Stimulated activated CD4-positive, alpha-beta T cell treated with anti-CD3 and anti-CD28 coated beads, Interleukin-15, amount 100 ng/mL, for 48 hours (primary cell): Measurements from ENCODE around the gene CCM2.
"Not testable (repeated sequence)": the region's sequence is repeated elsewhere in the genome, so short reads cannot be mapped to it uniquely, and the experiment has no call there.

ENCODE experiments used
- DNase-seq, 2 donors: peaks; one replicate each; pipeline ENCODE4 v3.0.0-alpha.2; 2020; ENCODE audit warnings: low read depth in 2 of 2

Gene CCM2

DNA sequence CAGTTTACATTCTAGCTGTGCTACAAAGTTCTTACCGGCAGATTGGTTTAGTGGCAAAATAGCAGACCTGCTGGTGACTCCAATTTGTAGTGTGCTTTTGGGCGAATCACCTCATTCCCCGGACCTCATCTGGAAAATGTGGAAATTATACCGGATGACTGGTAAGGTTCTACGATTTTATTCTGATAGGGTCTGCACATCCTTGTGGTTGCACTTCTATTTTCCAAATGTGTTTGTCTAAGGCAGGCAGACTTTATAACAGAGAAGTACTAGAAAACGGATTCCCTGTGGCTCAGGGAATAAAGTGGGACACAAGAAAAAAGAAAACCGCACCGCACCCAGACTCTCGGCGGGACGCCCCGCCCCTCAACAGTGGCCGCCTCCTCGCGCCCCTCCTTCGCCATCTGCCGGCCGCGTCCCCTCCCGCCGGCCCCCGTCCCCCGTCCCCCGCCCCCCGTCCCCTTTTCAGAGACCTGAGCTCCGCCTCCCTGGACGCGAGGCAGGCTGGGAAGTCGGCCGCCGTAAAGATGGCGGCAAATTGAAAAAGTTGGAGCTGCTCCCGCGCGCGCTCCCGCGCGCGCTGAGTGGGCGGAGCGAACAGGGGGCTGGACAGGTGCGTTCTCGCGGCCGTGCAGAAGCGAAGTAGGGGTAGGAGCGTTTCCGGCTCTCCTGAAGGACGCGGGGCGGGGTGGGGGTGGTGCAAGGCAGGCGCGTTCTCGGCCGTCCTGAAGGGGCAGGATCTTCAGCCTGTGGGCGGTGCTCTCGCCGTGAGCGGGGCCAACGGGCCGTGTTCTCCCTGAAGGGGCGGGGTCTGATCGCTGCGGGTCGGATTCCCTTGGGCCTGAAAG, 532 bp upstream of the CCM2 start:
- DNase-seq: peak; percentile 100

DNA sequence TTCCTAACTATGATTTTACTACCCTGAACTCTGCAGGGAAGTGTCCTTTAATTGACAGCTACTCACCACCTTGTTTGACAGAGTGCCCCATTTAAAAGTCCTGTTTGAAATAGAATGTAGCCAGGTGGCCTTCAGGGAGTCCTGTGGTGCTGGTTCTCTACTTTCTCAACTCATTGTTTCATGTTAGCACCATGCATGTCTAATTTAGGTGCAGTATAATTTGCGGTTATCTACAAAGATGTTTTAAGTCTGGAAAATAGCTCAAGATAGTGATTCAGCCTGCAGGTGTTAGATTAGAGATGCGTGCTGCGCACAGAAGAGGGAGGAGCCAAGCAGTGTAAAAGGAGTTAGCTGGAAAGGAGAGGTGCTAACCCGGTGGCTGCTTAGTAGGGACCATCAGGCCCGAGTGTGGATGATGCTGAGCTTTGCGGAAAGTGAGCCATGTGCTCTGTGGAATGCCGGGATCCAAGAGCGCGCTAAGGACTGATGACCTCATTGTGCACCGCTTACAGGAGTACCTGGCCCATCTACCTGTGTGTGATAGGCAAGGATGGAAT, 1.2 kb downstream of the CCM2 start:
- DNase-seq: peak in 1 of 2 donors; percentile 58

- no peak for DNase-seq
Observed at GRCh38 chr7:45001826-45002225, 1.8 kb downstream of the CCM2 start.

GRCh38 chr7:45003789-45004188, 3.8 kb downstream of the CCM2 start:
- DNase-seq: no peak

- no peak for DNase-seq
Observed at GRCh38 chr7:45007106-45007505, 7.1 kb downstream of the CCM2 start.

DNA sequence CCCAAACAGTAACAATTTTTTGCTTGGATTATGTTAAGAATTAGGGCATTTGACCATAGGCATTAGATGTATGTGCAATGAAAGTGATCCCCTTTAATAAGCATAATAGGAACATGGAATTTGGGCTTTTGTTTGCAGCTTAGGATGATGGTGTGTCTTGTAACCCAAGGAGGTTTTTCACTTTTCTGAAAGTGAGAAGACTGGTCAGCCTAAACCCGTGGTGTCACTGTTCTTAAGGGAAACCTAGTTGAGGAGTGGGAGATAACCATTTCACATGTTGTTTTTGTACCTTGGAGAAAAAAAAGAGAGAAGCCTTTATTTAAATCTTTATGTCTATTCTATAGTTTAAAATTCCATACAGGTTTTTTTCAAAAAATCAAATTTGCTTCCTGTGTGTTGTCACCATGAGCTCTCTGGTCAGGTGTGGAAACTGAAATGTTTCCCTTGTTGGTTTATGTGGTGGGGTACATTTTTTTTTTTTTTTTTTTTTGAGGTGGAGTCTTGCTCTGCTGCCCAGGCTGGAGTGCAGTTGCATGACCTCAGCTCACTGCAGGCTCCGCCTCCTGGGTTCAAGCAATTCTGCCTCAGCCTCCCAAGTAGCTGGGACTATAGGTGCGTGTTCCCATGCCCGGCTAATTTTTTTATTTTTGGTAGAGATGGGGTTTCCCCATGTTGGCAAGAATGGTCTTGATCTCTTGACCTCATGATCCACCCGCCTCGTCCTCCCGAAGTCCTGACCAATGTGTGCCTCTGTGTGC, 7.7 kb downstream of the CCM2 start:
- no peak for DNase-seq

- no peak for DNase-seq
Observed at GRCh38 chr7:45013465-45013967, 13.5 kb downstream of the CCM2 start.

DNA sequence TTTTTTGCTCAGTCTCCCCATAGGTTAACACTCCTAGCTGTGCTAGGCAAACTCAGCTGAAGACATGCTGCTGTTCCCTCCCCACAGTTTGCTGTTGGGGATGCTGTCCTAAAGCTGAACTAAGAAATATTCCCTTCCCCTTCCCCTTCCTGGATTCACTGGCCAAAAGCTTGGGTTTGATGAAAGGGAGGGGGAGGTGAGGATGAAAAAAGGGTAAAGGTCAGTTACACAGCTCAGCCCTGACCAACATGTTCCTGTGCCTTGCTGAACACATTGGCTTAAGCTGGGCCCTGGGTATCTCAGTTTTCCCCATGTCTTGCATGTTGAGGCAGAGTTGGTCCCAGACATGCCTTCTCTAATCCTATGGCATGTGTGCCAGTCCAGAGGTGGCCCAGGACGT, 15.3 kb downstream of the CCM2 start:
- DNase-seq: no peak

DNA sequence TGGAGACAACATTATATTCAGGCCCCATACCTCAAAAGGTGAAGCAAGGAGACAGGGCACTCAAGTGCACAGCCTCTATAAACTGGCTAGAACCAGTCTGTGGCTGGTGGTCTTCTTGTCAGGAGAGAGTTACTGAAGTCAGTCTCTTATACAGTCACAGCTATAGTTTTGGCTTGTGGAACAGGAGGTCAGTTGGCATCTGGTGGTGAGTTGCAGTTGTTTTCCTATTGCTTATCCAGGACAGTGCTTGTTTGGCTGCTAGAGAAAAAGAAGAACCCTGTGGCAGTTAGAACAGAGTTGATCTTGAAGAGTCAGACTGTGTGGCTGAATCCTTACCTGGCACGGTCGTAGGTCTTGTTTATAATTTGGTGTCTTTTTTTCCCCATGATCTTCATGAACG, 17.3 kb downstream of the CCM2 start:
- DNase-seq: no peak

- DNase-seq: no peak
Observed at GRCh38 chr7:45020915-45021314, 20.9 kb downstream of the CCM2 start.

GRCh38 chr7:45021604-45022296, 21.7 kb downstream of the CCM2 start:
- no peak for DNase-seq

GRCh38 chr7:45024126-45024744, 24.2 kb downstream of the CCM2 start:
- DNase-seq: no peak

GRCh38 chr7:45025473-45025872, 25.5 kb downstream of the CCM2 start:
- DNase-seq: not testable (repeated sequence)

- no peak for DNase-seq
Observed at GRCh38 chr7:45026013-45026412, 26.0 kb downstream of the CCM2 start.

DNA sequence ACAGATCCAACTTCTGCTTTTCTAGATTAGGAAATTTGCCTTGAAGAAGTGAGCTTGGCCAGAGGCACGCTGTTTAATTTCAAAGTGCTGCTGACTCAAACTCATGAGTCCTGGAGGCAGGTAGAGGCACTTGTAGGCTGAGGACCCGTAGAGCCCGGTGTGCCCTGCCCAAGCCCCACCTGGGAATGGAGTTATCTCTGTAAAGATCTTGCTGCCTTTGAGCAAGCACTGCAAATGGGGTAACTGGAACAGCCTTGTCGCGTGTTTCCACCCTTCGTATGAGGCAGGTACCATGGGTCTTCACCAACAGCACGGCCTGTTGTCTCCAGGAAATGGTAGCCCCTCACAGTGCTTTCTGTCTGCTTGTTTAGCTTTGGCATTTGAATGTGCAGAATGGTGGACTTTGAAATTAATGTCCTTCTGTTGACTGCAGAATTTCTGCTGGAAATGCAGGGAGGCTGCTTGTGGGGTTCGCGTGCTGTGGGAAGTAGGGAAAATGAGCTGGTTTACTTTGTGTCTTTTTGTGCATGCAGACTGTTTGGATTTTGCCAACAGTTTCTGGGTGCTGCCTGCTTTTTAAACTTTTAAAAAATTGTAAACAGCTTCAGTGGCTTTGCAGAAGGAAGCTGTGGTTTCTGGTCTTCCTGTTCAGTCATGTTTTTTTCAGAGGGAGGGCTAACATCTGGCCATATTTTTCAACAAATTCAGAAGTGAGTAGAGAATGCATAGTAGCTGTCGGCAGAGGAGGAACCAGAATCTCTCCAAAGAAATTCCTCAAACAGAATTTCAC, 27.2 kb downstream of the CCM2 start:
- no peak for DNase-seq

DNA sequence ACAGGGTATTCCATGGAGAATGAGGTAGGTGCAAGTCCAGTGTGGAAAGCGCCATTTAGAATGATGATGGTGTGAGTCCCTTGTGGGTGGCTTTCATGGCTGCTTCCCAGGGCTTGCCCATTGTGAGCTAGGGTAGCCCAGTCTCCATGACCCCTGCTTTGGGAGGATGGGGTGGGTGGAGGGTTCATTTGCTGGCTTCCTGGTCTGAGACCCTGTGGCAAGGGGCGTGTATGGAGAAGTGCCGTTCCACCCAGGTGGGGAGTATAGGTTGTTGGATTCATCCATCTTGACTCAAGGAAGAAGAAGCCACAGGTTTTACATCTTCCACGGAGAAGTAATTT, 27.7 kb downstream of the CCM2 start:
- no peak for DNase-seq

DNA sequence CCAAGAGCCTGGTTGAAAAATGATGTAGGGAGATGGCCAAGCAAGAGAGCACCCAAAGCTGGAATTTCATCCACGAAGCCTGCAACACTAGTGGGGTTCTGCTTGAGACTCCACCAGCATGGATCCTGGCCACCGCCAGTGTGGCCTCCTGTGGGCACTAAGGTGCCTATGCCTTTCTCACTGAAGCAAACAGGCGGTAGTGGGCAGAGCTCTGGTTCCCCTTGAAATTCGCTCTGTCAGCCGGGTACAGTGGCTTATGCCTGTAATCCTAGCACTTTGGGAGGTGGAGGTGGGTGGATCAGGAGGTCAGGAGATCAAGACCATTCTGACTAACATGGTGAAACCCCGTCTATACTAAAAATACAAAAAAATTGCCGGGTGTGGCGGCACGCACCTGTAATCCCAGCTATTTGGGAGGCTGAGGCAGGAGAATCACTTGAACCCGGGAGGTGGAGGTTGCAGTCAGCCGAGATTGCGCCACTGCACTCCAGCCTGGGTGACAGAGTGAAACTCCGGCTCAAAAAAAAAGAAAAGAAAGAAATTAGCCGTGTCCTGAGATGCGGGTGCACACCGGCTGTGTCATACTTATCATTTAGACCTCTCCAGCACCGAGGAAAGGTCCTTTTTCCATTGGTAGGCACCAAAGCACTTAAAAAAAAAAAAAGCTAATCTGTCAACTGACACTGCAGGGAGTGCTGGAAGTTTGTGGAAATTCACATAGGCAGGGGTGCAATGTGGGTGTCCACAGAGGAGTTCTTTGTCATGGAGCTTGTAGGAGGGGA, 28.3 kb downstream of the CCM2 start:
- no peak for DNase-seq

GRCh38 chr7:45028920-45029344, 28.9 kb downstream of the CCM2 start:
- no peak for DNase-seq

DNA sequence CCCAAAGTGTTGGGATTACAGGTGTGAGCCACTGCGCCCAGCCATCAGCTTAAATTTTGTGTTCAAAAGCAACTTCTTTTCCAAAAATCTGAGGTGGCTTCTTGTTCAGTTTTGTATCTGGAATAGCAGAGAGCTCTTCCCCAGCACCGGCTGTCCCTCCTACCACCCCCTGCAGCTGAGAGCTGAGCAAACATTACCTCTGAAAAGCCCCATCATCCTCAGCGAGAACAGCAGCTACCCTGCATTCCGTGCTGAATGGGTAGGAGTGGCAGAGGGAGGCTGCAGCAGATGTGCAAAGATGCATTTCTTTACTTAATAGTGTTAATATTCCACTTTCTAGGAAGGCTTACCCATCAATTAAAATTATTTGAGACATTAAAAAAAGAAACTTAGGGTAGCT, 31.8 kb downstream of the CCM2 start:
- DNase-seq: no peak

DNA sequence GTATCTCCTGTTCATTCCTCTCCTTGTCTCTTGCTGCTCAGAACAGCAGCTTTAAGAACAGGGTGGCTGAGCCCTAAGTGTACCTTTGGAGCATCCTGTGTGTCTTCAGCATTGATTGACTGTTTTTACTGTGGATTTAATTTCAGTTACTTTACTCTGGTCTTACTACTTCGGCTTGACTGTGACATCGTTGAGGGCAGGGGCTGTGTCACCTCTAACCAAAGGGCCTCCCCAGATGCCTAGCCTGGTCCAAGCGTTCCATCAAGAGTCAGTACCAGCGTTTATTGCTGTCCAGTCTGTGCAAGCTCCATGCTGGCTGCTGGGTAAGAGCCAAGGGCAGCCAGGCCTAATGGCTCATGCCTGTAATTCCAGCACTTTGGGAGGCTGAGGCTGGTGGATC, 32.4 kb downstream of the CCM2 start:
- no peak for DNase-seq
